GM13977 (cell line): Measurements from ENCODE around the gene SNTG2.
A peak's percentile ranks its signal among the peaks of the same experiment; 100 is the strongest.

Experiments used
- DNase-seq: peaks from one replicate; pipeline ENCODE4 v3.0.0; 2012; ENCODE audit warnings: low spot score
- CTCF ChIP-seq: IDR thresholded peaks from 2 replicates; pipeline ENCODE4 v1.5.1; 2012; ENCODE audit warnings: mild to moderate bottlenecking, control low read depth; ENCODE audit not compliant: insufficient read depth; ENCODE audit errors: extremely low read depth, missing control alignments
- in situ Hi-C: fragments of 300-500 bp; cut with MboI; formaldehyde crosslinking; loops from one replicate; pipeline ENCODE4 v1.12.0; 2022; ENCODE audit warnings: low sequenced_read_pairs, low pct_unique_long_range_greater_than_20kb, mixed read lengths, inconsistent platforms; ENCODE audit not compliant: unreplicated experiment

The SNTG2 gene

GRCh38 chr2:1137264-1137663, 186.6 kb downstream of the SNTG2 start:
- in situ Hi-C loops, result no loop called here
- DNase-seq, result no peak
- TF ChIP-seq CTCF, result no peak

GRCh38 chr2:1137913-1138391, 187.3 kb downstream of the SNTG2 start:
- in situ Hi-C loops, result no loop called here
- no peak for DNase-seq
- TF ChIP-seq CTCF, result no peak

GRCh38 chr2:1140389-1141003, 189.8 kb downstream of the SNTG2 start:
- peak; percentile 39 for DNase-seq
- in situ Hi-C loops, result no loop called here
- peak; percentile 71 for TF ChIP-seq CTCF

GRCh38 chr2:1141079-1141478, 190.4 kb downstream of the SNTG2 start:
- in situ Hi-C loops, result no loop called here
- TF ChIP-seq CTCF, result no peak

GRCh38 chr2:1143129-1143528, 192.5 kb downstream of the SNTG2 start:
- in situ Hi-C loops, result no loop called here
- no peak for TF ChIP-seq CTCF
- no peak for DNase-seq

More at GRCh38 chr2:1141079-1141478, 190.4 kb downstream of the SNTG2 start:
- no peak for DNase-seq

- DNase-seq, result no peak
- in situ Hi-C loops, result no loop called here
- TF ChIP-seq CTCF, result no peak
Observed at GRCh38 chr2:1147873-1148612, 197.4 kb downstream of the SNTG2 start.
